Hepatocyte (in vitro differentiated cells): ENCODE data around the gene COX4I2. TPM values are rescaled to one million over a fixed set of nuclear protein-coding genes. Genes with fewer than 3 reads are reported as not detected.
"Not testable (repeated sequence)": the region's sequence is repeated elsewhere in the genome, so short reads cannot be mapped to it uniquely, and the experiment has no call there.

Experiments used
- DNase-seq: peaks from one replicate; pipeline ENCODE4 v3.0.0-alpha.2; 2016; ENCODE audit warnings: low spot score
- H2AFZ ChIP-seq: fragments of 200-600 bp; sonication (generic); 2 replicates; pipeline ENCODE4 v1.6.0; 2016; ENCODE audit warnings: antibody characterized with exemption, mild to moderate bottlenecking
- H3K27ac ChIP-seq: fragments of 200-600 bp; sonication (generic); 2 replicates; pipeline ENCODE4 v1.5.1; 2016; ENCODE audit warnings: mild to moderate bottlenecking
- H3K27me3 ChIP-seq: fragments of 200-600 bp; sonication (generic); 2 replicates; pipeline ENCODE4 v1.6.1; 2016
- H3K36me3 ChIP-seq: fragments of 200-600 bp; sonication (generic); replicated peaks from 2 replicates; pipeline ENCODE4 v1.5.1; 2016; ENCODE audit warnings: low read depth; ENCODE audit not compliant: insufficient read depth
- H3K4me1 ChIP-seq: fragments of 200-600 bp; sonication (generic); 2 replicates; pipeline ENCODE4 v1.5.1; 2016; ENCODE audit warnings: mild to moderate bottlenecking, moderate library complexity; ENCODE audit not compliant: insufficient read depth
- H3K4me2 ChIP-seq: fragments of 200-600 bp; sonication (generic); 2 replicates; pipeline ENCODE4 v1.6.0; 2016
- H3K4me3 ChIP-seq: fragments of 200-600 bp; sonication (generic); 2 replicates; pipeline ENCODE4 v1.5.1; 2016; ENCODE audit warnings: mild to moderate bottlenecking
- H3K79me2 ChIP-seq: fragments of 200-600 bp; sonication (generic); 2 replicates; pipeline ENCODE4 v1.6.0; 2017; ENCODE audit warnings: mild to moderate bottlenecking
- H3K9me2 ChIP-seq: fragments of 200-600 bp; sonication (generic); replicated peaks from 2 replicates; pipeline ENCODE4 v1.6.0; 2017; ENCODE audit warnings: mild to moderate bottlenecking; ENCODE audit not compliant: insufficient read depth
- H3K9me3 ChIP-seq: fragments of 200-600 bp; sonication (generic); 2 replicates; pipeline ENCODE4 v1.5.1; 2016; ENCODE audit warnings: low read depth, mild to moderate bottlenecking
- H4K20me1 ChIP-seq: fragments of 200-600 bp; sonication (generic); 2 replicates; pipeline ENCODE4 v1.6.0; 2016; ENCODE audit warnings: mild to moderate bottlenecking; ENCODE audit not compliant: insufficient read depth, poor library complexity, severe bottlenecking
- CTCF ChIP-seq: fragments of 200-600 bp; sonication (generic); IDR thresholded peaks from 2 replicates; pipeline ENCODE4 v1.5.1; 2016; ENCODE audit warnings: antibody characterized with exemption, mild to moderate bottlenecking; ENCODE audit not compliant: poor library complexity
- EZH2 ChIP-seq: fragments of 200-600 bp; sonication (generic); IDR thresholded peaks from 2 replicates; pipeline ENCODE4 v1.6.1; 2016; ENCODE audit warnings: antibody characterized with exemption, mild to moderate bottlenecking, borderline replicate concordance
- EZH2phosphoT487 ChIP-seq: fragments of 200-600 bp; sonication (generic); IDR thresholded peaks from one replicate; pipeline ENCODE4 v1.6.1; 2018; ENCODE audit warnings: antibody characterized with exemption, mild to moderate bottlenecking, low read depth, moderate library complexity; ENCODE audit not compliant: unreplicated experiment, severe bottlenecking
- WGBS: methylation state at CpG from one replicate; pipeline ENCODE4 v1.1.6; 2016; ENCODE audit warnings: low lambda C conversion rate; ENCODE audit errors: missing lambda C conversion rate; 5-methylcytosine and 5-hydroxymethylcytosine counted together
- polyA plus RNA-seq: library from polyadenylated mRNA; unstranded; fragments of >200 nt; fragmentation: Nextera tagmentation; extraction: Ambion mirVana; gene quantifications from 2 replicates; pipeline ENCODE4 v1.2.1, GENCODE V29; 2016
- total RNA-seq: library from RNA; depleted of rRNA; stranded (reverse); fragments of >200 nt; gene quantifications from 2 replicates; pipeline ENCODE4 v1.2.3, GENCODE V29; 2014

COX4I2 gene
- total and polyA plus RNA-seq, 2 experiments from 2014 or later: 0.37 to 3.6 TPM

- H3K27ac ChIP-seq: no peak overlapping the region
- no peaks in the 10 kb centered on the region for H4K20me1 ChIP-seq
- H3K36me3 ChIP-seq: no peaks in the 10 kb centered on the region
- no peaks in the 10 kb centered on the region for H3K27me3 ChIP-seq
- no peaks in the 10 kb centered on the region for H3K9me2 ChIP-seq
- 85% methylated on average over 8 of the region's 8 CpGs for WGBS
- H3K4me3 ChIP-seq: no peak overlapping the region
- no peak overlapping the region for H3K4me2 ChIP-seq
- peaks cover 20% of the 10 kb centered on the region for H3K4me1 ChIP-seq
- no peak for DNase-seq
- H2AFZ ChIP-seq: no peak overlapping the region
- H3K9me3 ChIP-seq: no peaks in the 10 kb centered on the region
- no peaks in the 10 kb centered on the region for H3K79me2 ChIP-seq
- no peak for TF ChIP-seq CTCF
- no peak for TF ChIP-seq EZH2phosphoT487
- TF ChIP-seq EZH2: no peak
These were observed 22.3 kb upstream of the COX4I2 start for GRCh38 chr20:31615416-31615815.

GRCh38 chr20:31617432-31618104, 20.1 kb upstream of the COX4I2 start:
- Histone ChIP-seq H2AFZ (no peak overlapping the region), H3K27ac (no peak overlapping the region), H3K4me2 (no peak overlapping the region), H3K36me3 (no peaks in the 10 kb centered on the region), H3K27me3 (no peaks in the 10 kb centered on the region), H3K79me2 (no peaks in the 10 kb centered on the region), H3K9me3 (no peaks in the 10 kb centered on the region), H3K4me1 (peaks cover 1% of the 10 kb centered on the region), H3K4me3 (no peak overlapping the region), H4K20me1 (no peaks in the 10 kb centered on the region), H3K9me2 (no peaks in the 10 kb centered on the region)
- TF ChIP-seq EZH2phosphoT487: no peak
- no peak for TF ChIP-seq EZH2
- TF ChIP-seq CTCF: no peak
- 96% methylated on average over 6 of the region's 6 CpGs for WGBS
- no peak for DNase-seq

GRCh38 chr20:31620246-31620645, 17.5 kb upstream of the COX4I2 start:
- H3K4me3 ChIP-seq: no peak overlapping the region
- no peaks in the 10 kb centered on the region for H3K79me2 ChIP-seq
- H3K27me3 ChIP-seq: no peaks in the 10 kb centered on the region
- H3K9me2 ChIP-seq: no peaks in the 10 kb centered on the region
- H4K20me1 ChIP-seq: no peaks in the 10 kb centered on the region
- H3K27ac ChIP-seq: no peak overlapping the region
- H2AFZ ChIP-seq: no peak overlapping the region
- WGBS: 86% methylated on average over 3 of the region's 3 CpGs
- no peaks in the 10 kb centered on the region for H3K9me3 ChIP-seq
- no peak overlapping the region for H3K4me2 ChIP-seq
- H3K4me1 ChIP-seq: no peaks in the 10 kb centered on the region
- no peaks in the 10 kb centered on the region for H3K36me3 ChIP-seq
- TF ChIP-seq EZH2phosphoT487 (no peak), EZH2 (no peak), CTCF (no peak)
- no peak for DNase-seq

- H3K9me3 ChIP-seq, H3K4me2 ChIP-seq, H3K27ac ChIP-seq, H3K4me1 ChIP-seq, H3K79me2 ChIP-seq, H4K20me1 ChIP-seq, H3K27me3 ChIP-seq, H3K9me2 ChIP-seq, H3K4me3 ChIP-seq, H3K36me3 ChIP-seq, H2AFZ ChIP-seq, DNase-seq: not testable (repeated sequence)
- WGBS: 97% methylated on average over 6 of the region's 6 CpGs
These were observed 14.6 kb upstream of the COX4I2 start for GRCh38 chr20:31623123-31623505.

- DNase-seq, H3K4me2 ChIP-seq, H3K4me3 ChIP-seq, H3K4me1 ChIP-seq, H3K27me3 ChIP-seq, H3K9me3 ChIP-seq, H3K79me2 ChIP-seq, H3K27ac ChIP-seq, H4K20me1 ChIP-seq, H3K36me3 ChIP-seq, H3K9me2 ChIP-seq, H2AFZ ChIP-seq: not testable (repeated sequence)
- WGBS: 94% methylated on average over 8 of the region's 8 CpGs
These were observed 11.2 kb upstream of the COX4I2 start for GRCh38 chr20:31626534-31626933.

GRCh38 chr20:31628057-31628456, 9.7 kb upstream of the COX4I2 start:
- not testable (repeated sequence) for H3K4me2 ChIP-seq, H3K36me3 ChIP-seq, H4K20me1 ChIP-seq, H2AFZ ChIP-seq, H3K9me3 ChIP-seq, H3K27me3 ChIP-seq, DNase-seq, H3K79me2 ChIP-seq, H3K9me2 ChIP-seq, H3K4me1 ChIP-seq, H3K27ac ChIP-seq, H3K4me3 ChIP-seq
- 83% methylated on average over 2 of the region's 2 CpGs for WGBS
